Measurements from ENCODE around the gene EBNA1BP2.

DNA sequence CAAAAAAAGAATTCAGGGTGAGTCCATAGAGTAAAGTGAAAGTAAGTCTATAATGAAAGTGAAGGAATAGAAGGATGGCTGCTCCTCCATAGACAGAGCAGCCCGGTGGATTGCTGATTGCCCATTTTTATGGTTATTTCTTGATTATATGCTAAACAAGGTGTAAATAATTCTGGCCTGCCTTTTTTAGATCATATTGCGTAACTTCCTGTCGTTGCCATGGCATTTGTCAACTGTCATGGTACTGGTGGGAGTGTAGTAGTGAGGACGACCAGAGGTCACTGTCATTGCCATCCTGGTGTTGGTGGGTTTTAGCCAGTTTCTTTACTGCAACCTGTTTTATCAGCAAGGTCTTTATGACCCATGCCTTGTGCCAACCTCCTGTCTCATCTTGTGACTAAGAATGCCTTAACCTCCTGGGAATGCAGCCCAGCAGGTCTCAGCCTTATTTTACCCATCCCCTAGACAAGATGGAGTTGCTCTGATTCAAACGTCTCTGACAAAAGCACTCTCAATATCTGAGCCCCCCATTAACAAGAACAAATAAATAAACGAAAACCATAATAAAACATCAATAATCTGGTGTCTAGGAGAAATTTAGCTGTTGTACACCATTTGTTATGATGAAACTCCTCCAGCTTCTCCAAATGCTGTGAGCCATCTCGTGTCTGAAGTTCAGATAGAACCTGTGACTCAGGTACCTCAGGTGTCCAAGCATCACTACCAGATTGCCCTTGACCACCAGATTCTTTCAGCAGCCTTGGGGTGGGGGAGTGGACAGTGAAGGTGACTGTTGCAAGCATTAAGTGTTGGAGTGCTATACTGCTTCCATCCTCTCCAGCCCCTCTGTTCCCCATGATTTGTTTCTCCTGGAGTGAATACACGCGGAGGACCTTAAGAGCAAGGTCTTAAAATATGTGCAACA, 36.0 kb downstream of the EBNA1BP2 start:
- TF ChIP-seq EZH2 (IDR thresholded peaks at IDR 0.05; ENCODE audit: borderline replicate concordance, insufficient read depth, low read length, poor library complexity, severe bottlenecking) (no peak), POLR2AphosphoS5 (IDR thresholded peaks at IDR 0.05) (no peak), EP300 (conservative IDR thresholded peaks at IDR 0.05; ENCODE audit: poor library complexity, severe bottlenecking) (no peak), RAD21 (conservative IDR thresholded peaks at IDR 0.05) (no peak), SMC3 (conservative IDR thresholded peaks at IDR 0.05; ENCODE audit: poor library complexity) (no peak), MXI1 (conservative IDR thresholded peaks at IDR 0.05; ENCODE audit: poor library complexity, severe bottlenecking) (no peak), TAF1 (IDR thresholded peaks at IDR 0.05; ENCODE audit: low read depth) (no peak)
- TF ChIP-seq, protein P1, sequence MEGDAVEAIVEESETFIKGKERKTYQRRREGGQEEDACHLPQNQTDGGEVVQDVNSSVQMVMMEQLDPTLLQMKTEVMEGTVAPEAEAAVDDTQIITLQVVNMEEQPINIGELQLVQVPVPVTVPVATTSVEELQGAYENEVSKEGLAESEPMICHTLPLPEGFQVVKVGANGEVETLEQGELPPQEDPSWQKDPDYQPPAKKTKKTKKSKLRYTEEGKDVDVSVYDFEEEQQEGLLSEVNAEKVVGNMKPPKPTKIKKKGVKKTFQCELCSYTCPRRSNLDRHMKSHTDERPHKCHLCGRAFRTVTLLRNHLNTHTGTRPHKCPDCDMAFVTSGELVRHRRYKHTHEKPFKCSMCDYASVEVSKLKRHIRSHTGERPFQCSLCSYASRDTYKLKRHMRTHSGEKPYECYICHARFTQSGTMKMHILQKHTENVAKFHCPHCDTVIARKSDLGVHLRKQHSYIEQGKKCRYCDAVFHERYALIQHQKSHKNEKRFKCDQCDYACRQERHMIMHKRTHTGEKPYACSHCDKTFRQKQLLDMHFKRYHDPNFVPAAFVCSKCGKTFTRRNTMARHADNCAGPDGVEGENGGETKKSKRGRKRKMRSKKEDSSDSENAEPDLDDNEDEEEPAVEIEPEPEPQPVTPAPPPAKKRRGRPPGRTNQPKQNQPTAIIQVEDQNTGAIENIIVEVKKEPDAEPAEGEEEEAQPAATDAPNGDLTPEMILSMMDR (IDR thresholded peaks at IDR 0.05; ENCODE audit: poor library complexity, severe bottlenecking) = no peak
- TF ChIP-seq, protein P2, sequence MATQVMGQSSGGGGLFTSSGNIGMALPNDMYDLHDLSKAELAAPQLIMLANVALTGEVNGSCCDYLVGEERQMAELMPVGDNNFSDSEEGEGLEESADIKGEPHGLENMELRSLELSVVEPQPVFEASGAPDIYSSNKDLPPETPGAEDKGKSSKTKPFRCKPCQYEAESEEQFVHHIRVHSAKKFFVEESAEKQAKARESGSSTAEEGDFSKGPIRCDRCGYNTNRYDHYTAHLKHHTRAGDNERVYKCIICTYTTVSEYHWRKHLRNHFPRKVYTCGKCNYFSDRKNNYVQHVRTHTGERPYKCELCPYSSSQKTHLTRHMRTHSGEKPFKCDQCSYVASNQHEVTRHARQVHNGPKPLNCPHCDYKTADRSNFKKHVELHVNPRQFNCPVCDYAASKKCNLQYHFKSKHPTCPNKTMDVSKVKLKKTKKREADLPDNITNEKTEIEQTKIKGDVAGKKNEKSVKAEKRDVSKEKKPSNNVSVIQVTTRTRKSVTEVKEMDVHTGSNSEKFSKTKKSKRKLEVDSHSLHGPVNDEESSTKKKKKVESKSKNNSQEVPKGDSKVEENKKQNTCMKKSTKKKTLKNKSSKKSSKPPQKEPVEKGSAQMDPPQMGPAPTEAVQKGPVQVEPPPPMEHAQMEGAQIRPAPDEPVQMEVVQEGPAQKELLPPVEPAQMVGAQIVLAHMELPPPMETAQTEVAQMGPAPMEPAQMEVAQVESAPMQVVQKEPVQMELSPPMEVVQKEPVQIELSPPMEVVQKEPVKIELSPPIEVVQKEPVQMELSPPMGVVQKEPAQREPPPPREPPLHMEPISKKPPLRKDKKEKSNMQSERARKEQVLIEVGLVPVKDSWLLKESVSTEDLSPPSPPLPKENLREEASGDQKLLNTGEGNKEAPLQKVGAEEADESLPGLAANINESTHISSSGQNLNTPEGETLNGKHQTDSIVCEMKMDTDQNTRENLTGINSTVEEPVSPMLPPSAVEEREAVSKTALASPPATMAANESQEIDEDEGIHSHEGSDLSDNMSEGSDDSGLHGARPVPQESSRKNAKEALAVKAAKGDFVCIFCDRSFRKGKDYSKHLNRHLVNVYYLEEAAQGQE (IDR thresholded peaks at IDR 0.05; ENCODE audit: borderline replicate concordance) = no peak

Measured in neural cell (in vitro differentiated cells).